Adipocyte (in vitro differentiated cells): ENCODE results near the gene SLC2A9.

Source experiments
- DNase-seq: peaks from one replicate; pipeline ENCODE4 v3.0.0-alpha.2; 2015; ENCODE audit warnings: low read depth
- H3K27me3 ChIP-seq: replicated peaks from 2 replicates; pipeline ENCODE4 v1.7.0; 2013; ENCODE audit warnings: mild to moderate bottlenecking, low read length, moderate library complexity; ENCODE audit not compliant: control insufficient read depth, insufficient read depth
- H3K36me3 ChIP-seq: 2 replicates; pipeline ENCODE4 v1.7.0; 2013; ENCODE audit warnings: low read length, mild to moderate bottlenecking, moderate library complexity; ENCODE audit not compliant: control insufficient read depth, insufficient read depth, severe bottlenecking
- H3K4me1 ChIP-seq: 2 replicates; pipeline ENCODE4 v1.7.0; 2013; ENCODE audit warnings: mild to moderate bottlenecking, low read length, moderate library complexity; ENCODE audit not compliant: control insufficient read depth, insufficient read depth
- H3K4me3 ChIP-seq: 2 replicates; pipeline ENCODE4 v1.7.0; 2013; ENCODE audit warnings: mild to moderate bottlenecking, low read length, moderate library complexity
- H3K9ac ChIP-seq: 2 replicates; pipeline ENCODE4 v1.7.0; 2013; ENCODE audit warnings: mild to moderate bottlenecking, low read length, moderate library complexity
- H3K9me3 ChIP-seq: 2 replicates; pipeline ENCODE4 v1.7.0; 2013; ENCODE audit warnings: mild to moderate bottlenecking, low read length, moderate library complexity; ENCODE audit not compliant: control insufficient read depth

Gene SLC2A9

GRCh38 chr4:10006601-10007435, 14.5 kb downstream of the SLC2A9 start:
- Histone ChIP-seq H3K27me3 (peaks cover 27% of the 10 kb centered on the region), H3K4me1 (peaks cover 36% of the 10 kb centered on the region), H3K36me3 (no peaks in the 10 kb centered on the region), H3K4me3 (peak overlapping the region; percentile 65), H3K9me3 (no peaks in the 10 kb centered on the region), H3K9ac (peak overlapping the region; percentile 54)
- DNase-seq, result no peak

GRCh38 chr4:10006231-10006600, 15.1 kb downstream of the SLC2A9 start:
- H3K36me3 ChIP-seq, result no peaks in the 10 kb centered on the region
- H3K9me3 ChIP-seq, result no peaks in the 10 kb centered on the region
- peak overlapping the region; percentile 54 for H3K9ac ChIP-seq
- H3K27me3 ChIP-seq, result peaks cover 27% of the 10 kb centered on the region
- H3K4me1 ChIP-seq, result peaks cover 36% of the 10 kb centered on the region
- DNase-seq, result peak; percentile 49
- peak overlapping the region; percentile 65 for H3K4me3 ChIP-seq

- Histone ChIP-seq H3K9ac (no peak overlapping the region), H3K4me3 (peak overlapping the region; percentile 65), H3K9me3 (no peaks in the 10 kb centered on the region), H3K4me1 (peaks cover 36% of the 10 kb centered on the region), H3K27me3 (peaks cover 25% of the 10 kb centered on the region), H3K36me3 (no peaks in the 10 kb centered on the region)
- no peak for DNase-seq
Observed at GRCh38 chr4:10005632-10006031, 15.7 kb downstream of the SLC2A9 start.

DNA sequence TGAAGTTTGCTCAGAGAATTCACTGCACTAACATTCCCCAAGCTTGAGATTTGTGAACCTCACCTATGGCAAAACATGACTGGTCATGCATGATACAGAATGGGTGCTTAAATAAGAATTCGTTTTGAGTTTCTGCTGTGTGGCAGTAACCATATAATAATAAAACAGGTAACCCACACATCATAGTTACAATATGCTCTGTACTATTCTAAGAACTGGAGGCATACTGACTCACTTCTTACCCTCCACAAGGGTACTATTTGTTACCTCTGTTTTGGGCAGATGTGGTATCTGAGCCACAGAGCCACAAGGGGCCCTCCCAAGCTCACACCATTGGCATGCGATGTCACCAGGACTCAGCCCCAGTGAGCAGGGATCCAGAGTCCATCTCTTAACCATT, 17.6 kb downstream of the SLC2A9 start:
- H3K4me1 ChIP-seq, result peaks cover 36% of the 10 kb centered on the region
- no peak for DNase-seq
- no peak overlapping the region for H3K9ac ChIP-seq
- no peaks in the 10 kb centered on the region for H3K36me3 ChIP-seq
- no peaks in the 10 kb centered on the region for H3K9me3 ChIP-seq
- no peak overlapping the region for H3K4me3 ChIP-seq
- peaks cover 27% of the 10 kb centered on the region for H3K27me3 ChIP-seq

DNA sequence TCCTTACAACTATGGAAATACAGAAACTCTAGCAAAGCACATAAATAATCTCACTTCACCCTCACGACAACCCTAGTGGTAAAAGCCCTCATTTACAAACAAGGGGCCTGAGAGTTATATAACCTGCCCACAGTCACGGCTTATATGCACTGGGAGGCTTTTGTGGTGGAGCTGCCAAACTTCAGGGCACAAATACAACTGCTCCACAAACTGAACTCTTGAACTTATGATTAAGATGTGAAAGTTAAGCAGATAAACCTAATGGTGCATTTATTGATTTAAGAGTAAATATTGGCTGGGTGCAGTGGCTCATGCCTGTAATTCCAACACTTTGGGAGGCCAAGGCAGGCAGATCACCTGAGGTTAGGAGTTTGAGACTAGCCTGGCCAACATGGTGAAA, 19.0 kb downstream of the SLC2A9 start:
- H3K9me3 ChIP-seq, result no peaks in the 10 kb centered on the region
- H3K9ac ChIP-seq, result no peak overlapping the region
- no peaks in the 10 kb centered on the region for H3K36me3 ChIP-seq
- no peak overlapping the region for H3K4me3 ChIP-seq
- DNase-seq, result no peak
- peaks cover 24% of the 10 kb centered on the region for H3K4me1 ChIP-seq
- H3K27me3 ChIP-seq, result peaks cover 30% of the 10 kb centered on the region

DNA sequence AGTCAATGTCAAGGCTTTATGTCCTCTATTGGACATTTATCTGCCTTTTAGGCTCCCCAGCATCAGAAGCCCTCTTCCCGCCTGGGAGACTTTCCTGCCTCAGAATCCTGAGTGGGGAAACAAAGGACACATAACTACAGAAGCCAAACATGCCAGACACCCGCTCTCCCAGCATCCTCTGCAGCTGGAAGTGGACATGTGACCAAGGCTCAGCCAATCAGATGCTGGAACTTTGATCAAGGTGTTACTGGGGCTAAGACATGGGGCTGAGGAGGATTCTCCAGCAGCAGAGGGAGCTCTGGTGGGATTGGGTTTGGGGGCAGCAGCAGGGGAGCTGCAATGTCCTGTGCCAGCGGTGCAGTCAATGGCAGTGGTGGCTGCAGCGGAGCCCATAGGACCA, 19.5 kb downstream of the SLC2A9 start:
- Histone ChIP-seq H3K9me3 (no peaks in the 10 kb centered on the region), H3K4me1 (peaks cover 19% of the 10 kb centered on the region), H3K36me3 (no peaks in the 10 kb centered on the region), H3K9ac (no peak overlapping the region), H3K4me3 (no peak overlapping the region), H3K27me3 (peaks cover 30% of the 10 kb centered on the region)
- no peak for DNase-seq

DNA sequence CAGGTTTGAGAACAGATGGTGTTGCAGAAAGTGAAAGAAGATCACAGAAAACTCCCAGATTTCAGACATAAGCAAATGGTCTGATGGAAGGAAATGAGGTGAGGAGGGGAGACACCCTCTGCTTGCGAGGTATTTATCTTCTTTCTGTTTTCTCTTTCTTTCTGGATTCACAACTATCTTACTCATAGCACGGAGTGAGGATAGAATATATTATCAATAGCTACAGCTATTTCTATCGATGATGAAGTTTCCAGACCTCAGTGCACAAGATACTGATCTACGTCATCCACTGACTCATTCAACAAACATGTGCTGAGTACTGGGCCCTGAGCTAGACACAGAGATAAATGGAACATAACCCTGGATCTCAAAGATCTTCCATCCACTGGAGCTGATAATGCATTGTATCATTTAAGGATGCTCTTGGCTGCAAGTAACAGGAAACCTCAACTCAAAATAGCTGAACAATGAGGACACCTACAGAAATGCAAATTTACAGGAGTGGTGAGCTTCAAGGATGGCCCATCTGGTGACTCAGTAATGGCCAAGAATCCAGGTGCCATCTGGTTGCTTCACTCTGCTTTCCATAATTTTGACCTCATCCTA, 21.2 kb downstream of the SLC2A9 start:
- no peak for DNase-seq
- H3K9me3 ChIP-seq, result no peaks in the 10 kb centered on the region
- H3K9ac ChIP-seq, result no peak overlapping the region
- peaks cover 2% of the 10 kb centered on the region for H3K4me1 ChIP-seq
- no peaks in the 10 kb centered on the region for H3K36me3 ChIP-seq
- H3K27me3 ChIP-seq, result peaks cover 30% of the 10 kb centered on the region
- H3K4me3 ChIP-seq, result no peak overlapping the region

- Histone ChIP-seq H3K36me3 (no peaks in the 10 kb centered on the region), H3K9ac (no peak overlapping the region), H3K4me3 (no peak overlapping the region), H3K27me3 (peaks cover 23% of the 10 kb centered on the region), H3K4me1 (no peaks in the 10 kb centered on the region), H3K9me3 (no peaks in the 10 kb centered on the region)
- DNase-seq, result no peak
Observed at GRCh38 chr4:9997886-9998285, 23.4 kb downstream of the SLC2A9 start.

GRCh38 chr4:9996319-9997110, 24.8 kb downstream of the SLC2A9 start:
- no peaks in the 10 kb centered on the region for H3K4me1 ChIP-seq
- H3K4me3 ChIP-seq, result no peak overlapping the region
- H3K9me3 ChIP-seq, result no peaks in the 10 kb centered on the region
- H3K9ac ChIP-seq, result no peak overlapping the region
- peak; percentile 17 for DNase-seq
- no peaks in the 10 kb centered on the region for H3K36me3 ChIP-seq
- H3K27me3 ChIP-seq, result peaks cover 18% of the 10 kb centered on the region

GRCh38 chr4:9994246-9994847, 26.9 kb downstream of the SLC2A9 start:
- no peak for DNase-seq
- Histone ChIP-seq H3K27me3 (peaks cover 14% of the 10 kb centered on the region), H3K9ac (no peak overlapping the region), H3K36me3 (no peaks in the 10 kb centered on the region), H3K9me3 (no peaks in the 10 kb centered on the region), H3K4me1 (no peaks in the 10 kb centered on the region), H3K4me3 (no peak overlapping the region)
